ENCODE results near the gene PTGR1.

PTGR1 gene

DNA sequence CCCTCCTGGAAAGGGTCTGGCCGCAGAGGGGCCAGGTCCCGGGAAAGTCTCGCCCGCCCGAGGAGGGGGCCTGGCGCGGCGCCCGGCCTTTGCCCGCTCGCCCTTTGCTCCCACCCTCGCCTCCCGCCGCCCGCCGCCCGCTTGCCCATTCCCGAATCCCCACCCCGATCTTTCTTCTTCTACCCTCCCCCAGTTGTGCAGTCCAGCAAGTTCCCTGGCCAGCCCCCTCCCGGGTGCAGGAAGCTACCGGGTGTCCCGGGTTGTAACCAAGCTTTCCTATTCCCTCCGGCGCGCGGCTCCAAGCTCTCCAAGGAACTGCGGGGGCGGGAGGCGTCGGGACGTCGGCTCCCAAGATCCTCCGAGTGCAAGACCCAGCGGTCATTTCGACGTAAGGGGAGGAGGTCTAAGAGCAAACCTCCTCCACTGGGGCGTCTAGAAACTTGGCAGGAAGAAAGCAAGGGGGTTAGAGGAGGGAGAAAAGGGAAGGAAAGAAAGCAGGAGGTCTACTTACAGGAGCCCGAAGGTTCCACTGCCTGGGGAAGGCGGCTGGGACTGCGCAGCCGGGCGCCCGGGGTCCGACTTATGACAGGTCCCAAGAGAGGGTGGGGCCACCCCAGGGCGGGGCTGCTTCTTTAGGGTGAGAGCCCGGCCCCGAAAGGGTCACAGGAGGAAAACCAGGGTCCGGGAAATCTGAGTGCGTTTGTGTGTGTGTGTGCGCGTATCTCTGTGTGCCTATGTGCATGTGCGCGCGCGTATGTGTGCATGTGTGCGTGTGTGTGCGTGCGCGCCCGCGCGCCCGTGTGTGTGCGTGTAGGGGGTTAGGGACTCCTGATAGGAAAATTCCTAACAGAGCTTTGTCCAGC lies at the start of gene PTGR1:
TSS of gene PTGR1 (minus strand) at position 556 of the 863 bp plus-strand sequence. CDS start 2,225 bp downstream, outside the sequence.
- Histone ChIP-seq H3K36me3 (ENCODE audit: control insufficient read depth in 2 of 2, insufficient read depth in 2 of 2, low read length in 2 of 2) (peaks cover 8 to 11% of the 10 kb centered on the region in 2 donors), H3K9ac (ENCODE audit: low read length in 2 of 2) (peak within 1 kb of the TSS; percentile 74 to 94), H3K4me3 (ENCODE audit: low read length in 2 of 2) (peak within 1 kb of the TSS; percentile 87 to 89), H3K4me1 (ENCODE audit: control insufficient read depth, insufficient read depth, low read length) (peaks cover 9% of the 10 kb centered on the region), H3K9me3 (ENCODE audit: control insufficient read depth in 2 of 2, low read length in 2 of 2) (no peaks in the 10 kb centered on the region), H3K27me3 (ENCODE audit: control insufficient read depth in 1 of 2, insufficient read depth in 2 of 2, low read length in 2 of 2) (no peaks in the 10 kb centered on the region), H3K27ac (ENCODE audit: low read length) (peak within 1 kb of the TSS; percentile 86)

DNA sequence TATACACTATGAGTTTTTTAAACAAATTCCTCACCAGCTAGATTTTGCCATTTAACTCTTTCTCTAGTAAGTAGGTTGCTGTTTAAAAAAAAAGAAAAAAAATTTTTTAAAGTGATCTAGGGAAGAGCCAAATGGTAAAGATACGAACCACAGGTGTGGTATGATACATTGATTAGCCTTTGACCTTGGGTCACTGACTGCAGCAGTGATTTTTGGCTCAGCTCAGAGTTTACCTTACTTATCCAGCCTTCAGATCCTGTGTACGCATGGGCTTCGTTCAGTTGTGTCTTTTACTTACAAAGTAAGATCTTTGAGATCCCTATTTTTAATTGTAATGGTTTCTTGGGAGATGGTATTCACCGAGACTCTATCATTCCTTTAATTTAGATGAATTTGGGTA lies 49.6 kb upstream of the PTGR1 start:
- no peaks in the 10 kb centered on the region for H3K27me3 ChIP-seq (ENCODE audit: control insufficient read depth in 1 of 2, insufficient read depth in 2 of 2, low read length in 2 of 2)
- no peaks in the 10 kb centered on the region for H3K9me3 ChIP-seq (ENCODE audit: control insufficient read depth in 2 of 2, low read length in 2 of 2)
- peaks cover 2 to 12% of the 10 kb centered on the region in 2 donors for H3K36me3 ChIP-seq (ENCODE audit: control insufficient read depth in 2 of 2, insufficient read depth in 2 of 2, low read length in 2 of 2)

DNA sequence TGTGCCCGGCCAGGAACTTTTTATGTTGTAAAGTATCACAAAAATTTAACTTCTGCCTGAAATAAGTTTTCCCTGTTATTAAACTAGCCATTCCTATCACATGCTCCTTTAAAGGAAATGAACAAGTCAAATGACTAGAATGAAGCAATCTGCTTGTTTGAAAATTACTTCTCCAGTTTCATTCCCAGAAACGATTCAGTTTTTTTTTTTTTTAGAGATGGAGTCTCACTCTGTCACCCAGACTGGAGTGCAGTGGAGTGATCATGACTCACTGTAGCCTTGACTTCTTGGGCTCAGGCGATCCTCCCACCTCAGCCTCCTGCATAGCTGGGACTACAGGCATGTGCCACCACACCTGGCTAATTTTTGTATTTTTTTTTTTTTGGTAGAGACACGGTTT lies 48.6 kb upstream of the PTGR1 start:
- no peak overlapping the region for H3K9ac ChIP-seq (ENCODE audit: low read length in 2 of 2)
- no peaks in the 10 kb centered on the region for H3K9me3 ChIP-seq (ENCODE audit: control insufficient read depth in 2 of 2, low read length in 2 of 2)
- H3K4me1 ChIP-seq (ENCODE audit: control insufficient read depth, insufficient read depth, low read length) = no peaks in the 10 kb centered on the region
- H3K27me3 ChIP-seq (ENCODE audit: control insufficient read depth in 1 of 2, insufficient read depth in 2 of 2, low read length in 2 of 2) = no peaks in the 10 kb centered on the region
- H3K27ac ChIP-seq (ENCODE audit: low read length) = no peak overlapping the region
- H3K4me3 ChIP-seq (ENCODE audit: low read length in 2 of 2) = no peak overlapping the region
- peaks cover 2 to 10% of the 10 kb centered on the region in 2 donors for H3K36me3 ChIP-seq (ENCODE audit: control insufficient read depth in 2 of 2, insufficient read depth in 2 of 2, low read length in 2 of 2)

More for the DNA sequence above, 49.6 kb upstream of the PTGR1 start:
- H3K4me3 ChIP-seq (ENCODE audit: low read length in 2 of 2) = no peak overlapping the region
- H3K4me1 ChIP-seq (ENCODE audit: control insufficient read depth, insufficient read depth, low read length) = no peaks in the 10 kb centered on the region
- H3K9ac ChIP-seq (ENCODE audit: low read length in 2 of 2) = no peak overlapping the region
- no peak overlapping the region for H3K27ac ChIP-seq (ENCODE audit: low read length)

DNA sequence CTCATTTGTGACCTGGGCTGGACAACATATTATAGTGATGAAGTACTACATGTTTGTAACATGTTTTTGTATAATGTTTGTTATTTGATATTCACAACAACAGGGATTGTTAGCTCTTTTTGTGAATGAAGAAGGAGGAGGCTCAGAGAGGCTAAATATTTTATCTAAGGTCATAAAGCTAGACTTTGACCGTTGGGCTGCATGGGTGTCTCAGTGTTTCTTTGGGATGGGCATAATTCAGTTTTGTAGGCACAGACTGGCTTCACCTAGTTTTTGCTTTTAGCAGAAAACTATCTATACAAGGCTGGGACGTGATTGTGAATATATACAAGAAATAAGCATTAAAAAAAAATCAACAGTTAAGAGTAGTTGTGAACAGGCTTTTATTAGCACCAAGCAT lies 47.0 kb upstream of the PTGR1 start:
- peaks cover 2 to 10% of the 10 kb centered on the region in 2 donors for H3K36me3 ChIP-seq (ENCODE audit: control insufficient read depth in 2 of 2, insufficient read depth in 2 of 2, low read length in 2 of 2)
- H3K9ac ChIP-seq (ENCODE audit: low read length in 2 of 2) = no peak overlapping the region

DNA sequence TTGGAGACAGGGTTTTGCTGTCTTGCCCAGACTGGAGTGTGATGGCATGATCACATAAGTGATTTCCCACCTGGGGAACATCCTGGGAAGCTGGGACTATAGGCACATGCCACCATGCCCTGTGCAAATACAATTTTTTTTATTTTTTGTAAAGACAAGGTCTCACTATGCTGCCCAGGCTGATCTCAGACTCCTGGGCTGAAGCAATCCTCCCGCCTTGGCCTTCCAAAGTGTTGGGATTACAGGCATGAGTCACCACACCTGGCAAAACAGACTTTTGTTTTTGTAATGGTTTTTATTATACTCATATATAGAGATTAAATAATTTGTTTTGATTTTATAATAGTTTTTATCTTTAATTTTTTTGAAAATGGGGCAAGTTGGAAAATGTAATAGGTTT lies 46.4 kb upstream of the PTGR1 start:
- no peak overlapping the region for H3K4me3 ChIP-seq (ENCODE audit: low read length in 2 of 2)
- H3K4me1 ChIP-seq (ENCODE audit: control insufficient read depth, insufficient read depth, low read length) = no peaks in the 10 kb centered on the region
- H3K36me3 ChIP-seq (ENCODE audit: control insufficient read depth in 2 of 2, insufficient read depth in 2 of 2, low read length in 2 of 2) = peaks cover 2 to 10% of the 10 kb centered on the region in 2 donors
- H3K27me3 ChIP-seq (ENCODE audit: control insufficient read depth in 1 of 2, insufficient read depth in 2 of 2, low read length in 2 of 2) = no peaks in the 10 kb centered on the region
- no peak overlapping the region for H3K27ac ChIP-seq (ENCODE audit: low read length)
- no peaks in the 10 kb centered on the region for H3K9me3 ChIP-seq (ENCODE audit: control insufficient read depth in 2 of 2, low read length in 2 of 2)
- no peak overlapping the region for H3K9ac ChIP-seq (ENCODE audit: low read length in 2 of 2)

More for the DNA sequence above, 47.0 kb upstream of the PTGR1 start:
- Histone ChIP-seq H3K9me3 (ENCODE audit: control insufficient read depth in 2 of 2, low read length in 2 of 2) (no peaks in the 10 kb centered on the region), H3K27me3 (ENCODE audit: control insufficient read depth in 1 of 2, insufficient read depth in 2 of 2, low read length in 2 of 2) (no peaks in the 10 kb centered on the region), H3K4me1 (ENCODE audit: control insufficient read depth, insufficient read depth, low read length) (no peaks in the 10 kb centered on the region), H3K4me3 (ENCODE audit: low read length in 2 of 2) (no peak overlapping the region), H3K27ac (ENCODE audit: low read length) (no peak overlapping the region)

DNA sequence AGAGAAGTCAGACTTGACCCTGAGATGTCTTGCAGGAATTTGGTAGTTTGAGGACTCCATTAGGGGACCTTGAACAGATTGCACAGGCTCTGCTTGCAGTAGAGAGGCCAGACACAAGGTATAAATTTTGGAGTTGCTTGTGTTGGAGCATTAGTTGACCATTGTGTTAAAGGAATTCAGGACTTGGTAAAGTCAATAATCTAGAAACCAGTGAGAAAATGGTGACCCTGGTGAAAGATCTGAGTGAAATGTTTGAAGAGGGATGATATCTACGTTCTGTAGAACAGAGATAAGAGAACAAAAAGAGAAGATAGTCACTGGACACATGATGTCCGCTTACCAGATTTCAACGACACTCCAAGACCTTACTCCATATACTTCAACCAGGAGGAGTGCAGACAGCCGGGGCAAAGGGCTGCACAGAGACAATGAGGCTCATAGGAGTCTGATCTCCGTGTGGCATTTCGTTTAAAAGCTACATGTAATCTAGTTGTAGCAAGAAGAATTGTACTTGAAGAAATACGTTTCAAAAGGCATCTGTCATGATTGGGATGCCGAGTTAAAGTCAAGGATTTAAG lies 44.8 kb upstream of the PTGR1 start:
- Histone ChIP-seq H3K4me1 (ENCODE audit: control insufficient read depth, insufficient read depth, low read length) (no peaks in the 10 kb centered on the region), H3K27ac (ENCODE audit: low read length) (no peak overlapping the region), H3K9me3 (ENCODE audit: control insufficient read depth in 2 of 2, low read length in 2 of 2) (no peaks in the 10 kb centered on the region), H3K4me3 (ENCODE audit: low read length in 2 of 2) (no peak overlapping the region), H3K9ac (ENCODE audit: low read length in 2 of 2) (no peak overlapping the region), H3K27me3 (ENCODE audit: control insufficient read depth in 1 of 2, insufficient read depth in 2 of 2, low read length in 2 of 2) (no peaks in the 10 kb centered on the region), H3K36me3 (ENCODE audit: control insufficient read depth in 2 of 2, insufficient read depth in 2 of 2, low read length in 2 of 2) (peaks cover 2 to 5% of the 10 kb centered on the region in 2 donors)

DNA sequence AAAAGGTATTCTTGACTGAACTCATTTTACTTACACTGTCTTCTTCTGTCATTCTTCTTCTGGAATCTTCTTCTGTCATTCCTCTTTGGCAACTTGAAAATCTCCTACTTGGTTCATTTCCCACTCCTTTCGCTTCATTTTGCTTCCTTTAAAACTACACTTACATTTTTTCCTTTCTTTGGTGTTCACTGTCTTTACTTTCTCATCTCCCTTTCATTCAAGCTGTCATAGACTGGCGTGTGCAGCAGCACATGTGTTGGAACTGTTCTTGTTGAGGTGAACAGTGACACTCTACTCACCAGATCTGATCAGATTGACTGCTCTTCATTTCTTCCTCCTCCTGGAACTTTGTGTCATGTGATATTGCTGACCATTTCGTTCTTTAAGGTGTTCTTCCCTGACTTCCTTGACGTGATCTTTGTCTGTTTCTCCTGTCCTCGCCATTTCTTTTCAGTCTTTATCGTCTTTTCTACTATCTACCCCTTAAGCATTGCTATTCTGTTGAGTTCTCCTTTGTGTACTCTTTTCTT lies 38.0 kb upstream of the PTGR1 start:
- Histone ChIP-seq H3K9me3 (ENCODE audit: control insufficient read depth in 2 of 2, low read length in 2 of 2) (no peaks in the 10 kb centered on the region), H3K27ac (ENCODE audit: low read length) (no peak overlapping the region), H3K9ac (ENCODE audit: low read length in 2 of 2) (no peak overlapping the region), H3K36me3 (ENCODE audit: control insufficient read depth in 2 of 2, insufficient read depth in 2 of 2, low read length in 2 of 2) (no peaks in the 10 kb centered on the region), H3K27me3 (ENCODE audit: control insufficient read depth in 1 of 2, insufficient read depth in 2 of 2, low read length in 2 of 2) (no peaks in the 10 kb centered on the region), H3K4me1 (ENCODE audit: control insufficient read depth, insufficient read depth, low read length) (no peaks in the 10 kb centered on the region), H3K4me3 (ENCODE audit: low read length in 2 of 2) (no peak overlapping the region)

DNA sequence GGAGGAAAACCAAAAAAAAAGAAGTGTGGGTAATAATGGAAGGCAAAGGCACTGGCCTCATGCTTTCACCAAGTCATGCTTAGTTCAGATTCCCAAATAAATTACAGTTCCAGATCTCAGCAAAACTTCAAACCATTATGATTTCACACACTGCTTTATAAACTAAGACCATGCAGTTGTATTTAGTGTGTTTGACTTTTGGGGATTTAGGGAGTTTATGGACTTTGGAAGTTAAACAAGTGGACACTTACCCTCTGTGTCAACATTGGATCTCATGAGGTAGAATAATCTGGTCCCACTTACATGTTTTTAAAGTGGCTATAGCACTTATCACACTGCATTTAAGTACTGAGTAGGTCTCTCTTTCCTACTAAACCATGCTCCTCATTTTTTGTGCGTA lies 35.4 kb upstream of the PTGR1 start:
- Histone ChIP-seq H3K27ac (ENCODE audit: low read length) (no peak overlapping the region), H3K36me3 (ENCODE audit: control insufficient read depth in 2 of 2, insufficient read depth in 2 of 2, low read length in 2 of 2) (no peaks in the 10 kb centered on the region), H3K4me1 (ENCODE audit: control insufficient read depth, insufficient read depth, low read length) (peaks cover 12% of the 10 kb centered on the region), H3K4me3 (ENCODE audit: low read length in 2 of 2) (no peak overlapping the region), H3K27me3 (ENCODE audit: control insufficient read depth in 1 of 2, insufficient read depth in 2 of 2, low read length in 2 of 2) (no peaks in the 10 kb centered on the region), H3K9ac (ENCODE audit: low read length in 2 of 2) (no peak overlapping the region), H3K9me3 (ENCODE audit: control insufficient read depth in 2 of 2, low read length in 2 of 2) (no peaks in the 10 kb centered on the region)

DNA sequence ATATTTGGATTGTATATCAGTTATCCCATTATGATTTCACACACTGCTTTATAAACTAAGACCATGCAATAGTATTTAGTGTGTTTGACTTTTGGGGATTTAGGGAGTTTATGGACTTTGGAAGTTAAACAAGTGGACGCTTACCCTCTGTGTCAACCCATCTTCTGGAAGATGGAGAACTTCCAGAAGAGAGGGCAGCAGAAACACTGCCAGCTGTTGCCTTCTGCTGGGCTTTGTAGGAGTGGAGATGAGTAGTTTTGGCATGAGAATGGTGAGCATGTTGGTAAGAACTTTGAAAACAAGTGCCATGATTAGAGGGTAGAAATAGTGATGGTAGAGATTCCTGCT lies 33.9 kb upstream of the PTGR1 start:
- H3K4me1 ChIP-seq (ENCODE audit: control insufficient read depth, insufficient read depth, low read length) = peaks cover 12% of the 10 kb centered on the region
- no peaks in the 10 kb centered on the region for H3K27me3 ChIP-seq (ENCODE audit: control insufficient read depth in 1 of 2, insufficient read depth in 2 of 2, low read length in 2 of 2)
- H3K27ac ChIP-seq (ENCODE audit: low read length) = no peak overlapping the region
- H3K36me3 ChIP-seq (ENCODE audit: control insufficient read depth in 2 of 2, insufficient read depth in 2 of 2, low read length in 2 of 2) = no peaks in the 10 kb centered on the region
- no peaks in the 10 kb centered on the region for H3K9me3 ChIP-seq (ENCODE audit: control insufficient read depth in 2 of 2, low read length in 2 of 2)
- no peak overlapping the region for H3K4me3 ChIP-seq (ENCODE audit: low read length in 2 of 2)
- H3K9ac ChIP-seq (ENCODE audit: low read length in 2 of 2) = no peak overlapping the region

DNA sequence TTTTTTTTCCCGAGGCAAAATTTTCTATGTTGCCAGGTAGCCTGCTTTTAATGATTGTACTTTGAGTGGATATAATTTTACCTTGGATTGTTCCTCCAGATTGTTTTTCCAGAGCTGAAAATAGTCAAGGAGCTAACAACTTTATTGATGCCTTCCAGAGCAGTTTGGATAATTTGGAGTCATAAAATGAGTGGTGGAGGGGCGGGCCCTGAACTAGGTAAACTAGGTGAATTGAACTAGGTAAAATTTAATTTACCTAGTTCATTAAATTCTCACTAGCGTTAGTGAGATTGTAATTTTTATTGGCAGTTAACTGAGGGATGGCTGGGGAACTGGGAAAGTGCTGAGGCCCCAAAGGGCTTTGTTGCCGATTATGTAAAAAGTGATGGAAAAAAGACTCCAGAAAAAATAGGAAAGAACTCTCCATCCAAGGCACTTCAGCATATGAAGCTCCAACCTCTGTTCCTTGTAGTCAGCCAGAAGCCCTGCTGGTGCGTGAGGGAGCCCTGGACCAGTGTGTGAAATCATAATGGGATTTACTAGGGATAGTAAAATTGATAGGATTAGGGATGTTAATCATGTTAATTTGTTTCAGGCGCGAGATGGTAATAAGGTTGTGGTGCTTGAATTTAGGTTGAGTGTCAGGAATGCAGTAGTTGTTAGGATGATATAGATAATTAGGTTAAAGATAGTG lies 33.4 kb upstream of the PTGR1 start:
- peaks cover 12% of the 10 kb centered on the region for H3K4me1 ChIP-seq (ENCODE audit: control insufficient read depth, insufficient read depth, low read length)
- peak overlapping the region in 1 of 2 donors; percentile 90 for H3K9ac ChIP-seq (ENCODE audit: low read length in 2 of 2)
- H3K4me3 ChIP-seq (ENCODE audit: low read length in 2 of 2) = no peak overlapping the region
- H3K27me3 ChIP-seq (ENCODE audit: control insufficient read depth in 1 of 2, insufficient read depth in 2 of 2, low read length in 2 of 2) = no peaks in the 10 kb centered on the region
- no peak overlapping the region for H3K27ac ChIP-seq (ENCODE audit: low read length)
- H3K9me3 ChIP-seq (ENCODE audit: control insufficient read depth in 2 of 2, low read length in 2 of 2) = no peaks in the 10 kb centered on the region
- H3K36me3 ChIP-seq (ENCODE audit: control insufficient read depth in 2 of 2, insufficient read depth in 2 of 2, low read length in 2 of 2) = no peaks in the 10 kb centered on the region
